MM.1S (cell line): ENCODE measurements around the gene TMEM143.
A peak's percentile ranks its signal among the peaks of the same experiment; 100 is the strongest.
"Not testable (repeated sequence)": the region's sequence is repeated elsewhere in the genome, so short reads cannot be mapped to it uniquely, and the experiment has no call there.

Source experiments
- DNase-seq: peaks from one replicate; pipeline ENCODE4 v3.0.0-alpha.2; 2015
- H2AFZ ChIP-seq: fragments of 300-600 bp; sonication (generic); 2 replicates; pipeline ENCODE4 v1.6.0; 2016; ENCODE audit warnings: antibody characterized with exemption, low read length
- H3F3A ChIP-seq: fragments of 300-600 bp; sonication (generic); 2 replicates; pipeline ENCODE4 v1.6.1; 2016; ENCODE audit warnings: mild to moderate bottlenecking, antibody characterized with exemption, low read length, moderate library complexity, mixed read lengths; ENCODE audit not compliant: insufficient read depth
- H3K27ac ChIP-seq: fragments of 300-600 bp; sonication (generic); 2 replicates; pipeline ENCODE4 v1.5.1; 2016; ENCODE audit warnings: mild to moderate bottlenecking, low read length
- H3K27me3 ChIP-seq: fragments of 300-600 bp; sonication (generic); replicated peaks from 2 replicates; pipeline ENCODE4 v1.6.0; 2016; ENCODE audit warnings: low read length; ENCODE audit not compliant: insufficient read depth
- H3K36me3 ChIP-seq: fragments of 300-600 bp; sonication (generic); replicated peaks from 2 replicates; pipeline ENCODE4 v1.6.1; 2016; ENCODE audit warnings: mild to moderate bottlenecking, low read length, mixed read lengths; ENCODE audit not compliant: insufficient read depth
- H3K4me1 ChIP-seq: fragments of 300-600 bp; sonication (generic); 2 replicates; pipeline ENCODE4 v1.6.1; 2016; ENCODE audit warnings: low read length, mixed read lengths
- H3K4me2 ChIP-seq: fragments of 300-600 bp; sonication (generic); 2 replicates; pipeline ENCODE4 v1.6.0; 2016; ENCODE audit warnings: low read depth, low read length
- H3K4me3 ChIP-seq: fragments of 300-600 bp; sonication (generic); 2 replicates; pipeline ENCODE4 v1.5.1; 2016; ENCODE audit warnings: low read length, mixed read lengths
- H3K79me2 ChIP-seq: fragments of 300-600 bp; sonication (generic); 2 replicates; pipeline ENCODE4 v1.6.1; 2016; ENCODE audit warnings: mixed run types, low read length, mixed read lengths
- H3K9ac ChIP-seq: fragments of 300-600 bp; sonication (generic); 2 replicates; pipeline ENCODE4 v1.6.1; 2016; ENCODE audit warnings: low read length, mixed read lengths
- H3K9me2 ChIP-seq: fragments of 300-600 bp; sonication (generic); replicated peaks from 2 replicates; pipeline ENCODE4 v1.6.1; 2016; ENCODE audit warnings: mild to moderate bottlenecking, low read length, mixed read lengths; ENCODE audit not compliant: insufficient read depth
- H3K9me3 ChIP-seq: fragments of 300-600 bp; sonication (generic); replicated peaks from 2 replicates; pipeline ENCODE4 v1.6.1; 2016; ENCODE audit warnings: mild to moderate bottlenecking, low read length, mixed read lengths; ENCODE audit not compliant: insufficient read depth
- H4K20me1 ChIP-seq: fragments of 300-600 bp; sonication (generic); 2 replicates; pipeline ENCODE4 v1.6.1; 2016; ENCODE audit warnings: mild to moderate bottlenecking, low read length, moderate library complexity, mixed read lengths; ENCODE audit not compliant: insufficient read depth
- CTCF ChIP-seq: fragments of 300-600 bp; sonication (generic); IDR thresholded peaks from 2 replicates; pipeline ENCODE4 v1.5.1; 2016; ENCODE audit warnings: antibody characterized with exemption, low read length, mixed read lengths
- EZH2 ChIP-seq: fragments of 300-600 bp; sonication (generic); optimal IDR thresholded peaks from 2 replicates; pipeline ENCODE3; 2017; ENCODE audit warnings: low read depth, mild to moderate bottlenecking, antibody characterized with exemption, low read length, mixed read lengths
- EZH2phosphoT487 ChIP-seq: fragments of 300-600 bp; sonication (generic); IDR thresholded peaks from 2 replicates; pipeline ENCODE4 v1.6.1; 2018; ENCODE audit warnings: antibody characterized with exemption, low read length

Gene TMEM143

GRCh38 chr19:48311384-48311783 is 52.4 kb downstream of the TMEM143 start:
- Histone ChIP-seq H3K4me3 (no peak overlapping the region), H3K9me2 (no peaks in the 10 kb centered on the region), H3K36me3 (no peaks in the 10 kb centered on the region), H3K9me3 (no peaks in the 10 kb centered on the region), H3K4me1 (no peaks in the 10 kb centered on the region), H3K4me2 (no peak overlapping the region), H3K9ac (no peak overlapping the region), H3K27me3 (peaks cover 6% of the 10 kb centered on the region), H3K79me2 (no peaks in the 10 kb centered on the region), H2AFZ (no peak overlapping the region), H4K20me1 (no peaks in the 10 kb centered on the region), H3F3A (no peaks in the 10 kb centered on the region), H3K27ac (no peak overlapping the region)
- TF ChIP-seq EZH2: no peak
- TF ChIP-seq CTCF: no peak
- no peak for TF ChIP-seq EZH2phosphoT487
- no peak for DNase-seq

GRCh38 chr19:48310227-48310626 is 53.5 kb downstream of the TMEM143 start:
- Histone ChIP-seq H3K4me2 (no peak overlapping the region), H3K9me3 (no peaks in the 10 kb centered on the region)

GRCh38 chr19:48309731-48310130 is 54.0 kb downstream of the TMEM143 start:
- H3K27ac ChIP-seq, H3K4me3 ChIP-seq: not testable (repeated sequence)

More at GRCh38 chr19:48310227-48310626, 53.5 kb downstream of the TMEM143 start:
- no peaks in the 10 kb centered on the region for H3K4me1 ChIP-seq
- no peak overlapping the region for H3K4me3 ChIP-seq
- no peak for DNase-seq
- H3K27ac ChIP-seq: no peak overlapping the region
- no peak overlapping the region for H2AFZ ChIP-seq
- H4K20me1 ChIP-seq: no peaks in the 10 kb centered on the region
- H3K9me2 ChIP-seq: no peaks in the 10 kb centered on the region
- TF ChIP-seq EZH2phosphoT487 (no peak), EZH2 (no peak), CTCF (no peak)
- no peaks in the 10 kb centered on the region for H3K79me2 ChIP-seq
- H3K27me3 ChIP-seq: peaks cover 18% of the 10 kb centered on the region
- no peaks in the 10 kb centered on the region for H3F3A ChIP-seq
- H3K9ac ChIP-seq: no peak overlapping the region
- no peaks in the 10 kb centered on the region for H3K36me3 ChIP-seq

GRCh38 chr19:48308631-48309586 is 54.8 kb downstream of the TMEM143 start:
- DNase-seq: no peak
- H3K9ac ChIP-seq: no peak overlapping the region
- no peaks in the 10 kb centered on the region for H3K36me3 ChIP-seq

More at GRCh38 chr19:48309731-48310130, 54.0 kb downstream of the TMEM143 start:
- not testable (repeated sequence) for H3K4me2 ChIP-seq, H3K36me3 ChIP-seq, H4K20me1 ChIP-seq, H3K79me2 ChIP-seq, H3K9me3 ChIP-seq, H2AFZ ChIP-seq, H3K9me2 ChIP-seq, H3K9ac ChIP-seq, H3K4me1 ChIP-seq, DNase-seq, H3F3A ChIP-seq
- peaks cover 23% of the 10 kb centered on the region for H3K27me3 ChIP-seq

More at GRCh38 chr19:48308631-48309586, 54.8 kb downstream of the TMEM143 start:
- Histone ChIP-seq H2AFZ (no peak overlapping the region; the same call in 1 of the 2 replicates), H3K27me3 (peaks cover 31% of the 10 kb centered on the region), H3K4me1 (no peaks in the 10 kb centered on the region), H3F3A (no peaks in the 10 kb centered on the region), H3K79me2 (no peaks in the 10 kb centered on the region), H3K9me3 (no peaks in the 10 kb centered on the region), H3K4me2 (no peak overlapping the region), H3K27ac (no peak overlapping the region), H4K20me1 (no peaks in the 10 kb centered on the region), H3K9me2 (no peaks in the 10 kb centered on the region), H3K4me3 (no peak overlapping the region)
- peak; percentile 17; the same call in 1 of the 2 replicates for TF ChIP-seq CTCF
- no peak for TF ChIP-seq EZH2phosphoT487
